GM13976 (cell line): Measurements from ENCODE around the gene RAD51B.

Source experiments
- DNase-seq: peaks from one replicate; pipeline ENCODE4 v3.0.0; 2012; ENCODE audit warnings: low spot score
- CTCF ChIP-seq: IDR thresholded peaks from 2 replicates; pipeline ENCODE4 v1.5.1; 2012; ENCODE audit warnings: borderline replicate concordance, mild to moderate bottlenecking; ENCODE audit not compliant: insufficient read depth; ENCODE audit errors: extremely low read depth, missing control alignments, control extremely low read depth
- in situ Hi-C: fragments of 300-500 bp; cut with MboI; formaldehyde crosslinking; loops from one replicate; pipeline ENCODE4 v1.12.0; 2022; ENCODE audit warnings: low sequenced_read_pairs, mixed read lengths, inconsistent platforms; ENCODE audit not compliant: unreplicated experiment

RAD51B gene

GRCh38 chr14:68733086-68733914, 913.7 kb downstream of the RAD51B start:
- TF ChIP-seq CTCF: no peak
- in situ Hi-C loops: no loop called here
- peak; percentile 78 for DNase-seq

- DNase-seq: peak; percentile 53
- in situ Hi-C loops: no loop called here
- TF ChIP-seq CTCF: no peak
These were observed 914.7 kb downstream of the RAD51B start for GRCh38 chr14:68734231-68734732.

GRCh38 chr14:68735856-68736255, 916.3 kb downstream of the RAD51B start:
- in situ Hi-C loops: no loop called here
- no peak for TF ChIP-seq CTCF
- no peak for DNase-seq

- in situ Hi-C loops: no loop called here
- TF ChIP-seq CTCF: no peak
- DNase-seq: no peak
These were observed 916.9 kb downstream of the RAD51B start for GRCh38 chr14:68736471-68736871.

- in situ Hi-C loops: no loop called here
- DNase-seq: no peak
- TF ChIP-seq CTCF: no peak
These were observed 917.5 kb downstream of the RAD51B start for GRCh38 chr14:68737086-68737485.

GRCh38 chr14:68738559-68738958, 919.0 kb downstream of the RAD51B start:
- in situ Hi-C loops: no loop called here
- DNase-seq: no peak
- TF ChIP-seq CTCF: no peak

- in situ Hi-C loops: no loop called here
- DNase-seq: no peak
- no peak for TF ChIP-seq CTCF
These were observed 920.1 kb downstream of the RAD51B start for GRCh38 chr14:68739701-68740100.
